Measurements from ENCODE around the gene ACSL5.

- no peak for TF ChIP-seq POLR2A (IDR thresholded peaks at IDR 0.05; ENCODE audit: low read length)
- no peak for TF ChIP-seq GATA1 (IDR thresholded peaks at IDR 0.05; ENCODE audit: low read depth, low read length)
These were observed 15.4 kb downstream of the ACSL5 start for GRCh38 chr10:112389271-112389822.

Measured in erythroblast (primary cell).